ENCODE results near the gene RXRA. TPM values are rescaled to one million over a fixed set of nuclear protein-coding genes. Genes with fewer than 3 reads are reported as not detected.

RXRA gene
- total and polyA plus RNA-seq, 2 experiments from 2014 or later = 32.9 to 46.1 TPM

DNA sequence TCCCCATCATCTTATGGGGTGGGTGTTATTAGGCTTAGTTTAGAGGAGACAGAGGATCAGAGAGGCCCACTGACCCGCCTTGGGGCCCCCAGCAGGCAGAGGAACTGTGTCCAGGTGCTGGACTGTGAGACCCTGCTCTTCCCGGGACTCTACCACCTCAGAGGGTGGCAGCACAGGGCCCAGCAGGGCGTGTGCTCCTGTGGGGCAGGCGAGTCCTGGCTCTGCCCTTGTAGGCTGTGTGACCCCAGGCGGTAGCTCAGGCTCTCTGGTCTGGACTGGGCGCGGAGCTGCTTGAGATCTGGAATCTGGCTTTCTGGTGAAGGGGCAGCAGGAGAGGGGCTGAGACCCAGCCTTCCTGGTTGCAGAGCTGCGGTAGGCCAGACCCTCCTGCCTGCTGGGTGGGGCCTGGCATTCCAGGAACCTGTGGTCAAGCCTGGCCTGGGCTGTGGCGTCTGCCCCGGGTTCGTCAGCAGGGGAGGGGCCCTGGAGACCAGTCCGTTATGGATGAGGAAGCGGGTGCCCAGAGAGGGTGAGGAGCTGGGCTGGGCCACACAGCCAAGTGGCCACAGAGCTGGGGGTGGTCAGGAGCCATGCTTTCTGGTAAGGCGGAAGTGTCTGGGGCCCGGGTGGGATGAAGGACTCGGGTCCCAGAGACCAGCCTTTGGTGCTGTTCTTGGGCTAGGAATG lies 46.5 kb downstream of the RXRA start:
- DNase-seq (ENCODE audit: low read depth in 1 of 2, low spot score in 1 of 2) = no peak
- Histone ChIP-seq H3K27ac (no peak overlapping the region), H3K9me3 (ENCODE audit: low read depth) (no peaks in the 10 kb centered on the region), H3K36me3 (no peaks in the 10 kb centered on the region), H3K27me3 (no peaks in the 10 kb centered on the region), H3K4me3 (no peak overlapping the region), H3K4me1 (ENCODE audit: low read depth) (peaks cover 18% of the 10 kb centered on the region)
- TF ChIP-seq, protein P1, sequence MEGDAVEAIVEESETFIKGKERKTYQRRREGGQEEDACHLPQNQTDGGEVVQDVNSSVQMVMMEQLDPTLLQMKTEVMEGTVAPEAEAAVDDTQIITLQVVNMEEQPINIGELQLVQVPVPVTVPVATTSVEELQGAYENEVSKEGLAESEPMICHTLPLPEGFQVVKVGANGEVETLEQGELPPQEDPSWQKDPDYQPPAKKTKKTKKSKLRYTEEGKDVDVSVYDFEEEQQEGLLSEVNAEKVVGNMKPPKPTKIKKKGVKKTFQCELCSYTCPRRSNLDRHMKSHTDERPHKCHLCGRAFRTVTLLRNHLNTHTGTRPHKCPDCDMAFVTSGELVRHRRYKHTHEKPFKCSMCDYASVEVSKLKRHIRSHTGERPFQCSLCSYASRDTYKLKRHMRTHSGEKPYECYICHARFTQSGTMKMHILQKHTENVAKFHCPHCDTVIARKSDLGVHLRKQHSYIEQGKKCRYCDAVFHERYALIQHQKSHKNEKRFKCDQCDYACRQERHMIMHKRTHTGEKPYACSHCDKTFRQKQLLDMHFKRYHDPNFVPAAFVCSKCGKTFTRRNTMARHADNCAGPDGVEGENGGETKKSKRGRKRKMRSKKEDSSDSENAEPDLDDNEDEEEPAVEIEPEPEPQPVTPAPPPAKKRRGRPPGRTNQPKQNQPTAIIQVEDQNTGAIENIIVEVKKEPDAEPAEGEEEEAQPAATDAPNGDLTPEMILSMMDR (IDR thresholded peaks at IDR 0.05; ENCODE audit: low read depth, low read length) = no peak

DNA sequence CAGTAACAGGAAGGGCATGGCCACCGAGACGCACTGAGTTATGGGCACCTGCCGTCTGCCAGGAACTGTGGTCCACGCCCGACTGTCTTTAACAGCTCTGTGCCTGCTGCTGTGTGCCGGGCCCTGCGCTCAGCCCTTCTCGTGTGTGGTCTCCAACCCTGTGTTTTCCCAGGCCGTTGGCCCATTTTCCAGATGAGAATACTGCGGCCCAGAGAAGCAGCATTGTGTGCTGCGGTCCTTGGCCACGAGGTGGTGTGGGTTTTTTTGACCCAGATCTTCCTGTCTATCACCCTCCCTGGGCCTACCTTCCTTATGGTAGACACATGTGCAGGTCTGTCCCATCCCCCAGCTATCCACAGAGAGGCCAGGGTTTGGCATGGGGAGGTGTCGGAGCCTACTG lies 47.0 kb downstream of the RXRA start:
- Histone ChIP-seq H3K9me3 (ENCODE audit: low read depth) (no peaks in the 10 kb centered on the region), H3K4me3 (no peak overlapping the region), H3K36me3 (no peaks in the 10 kb centered on the region), H3K27ac (no peak overlapping the region), H3K4me1 (ENCODE audit: low read depth) (peaks cover 13% of the 10 kb centered on the region), H3K27me3 (no peaks in the 10 kb centered on the region)
- TF ChIP-seq, protein P1 (IDR thresholded peaks at IDR 0.05; ENCODE audit: low read depth, low read length) = no peak
- DNase-seq (ENCODE audit: low read depth in 1 of 2, low spot score in 1 of 2) = no peak

DNA sequence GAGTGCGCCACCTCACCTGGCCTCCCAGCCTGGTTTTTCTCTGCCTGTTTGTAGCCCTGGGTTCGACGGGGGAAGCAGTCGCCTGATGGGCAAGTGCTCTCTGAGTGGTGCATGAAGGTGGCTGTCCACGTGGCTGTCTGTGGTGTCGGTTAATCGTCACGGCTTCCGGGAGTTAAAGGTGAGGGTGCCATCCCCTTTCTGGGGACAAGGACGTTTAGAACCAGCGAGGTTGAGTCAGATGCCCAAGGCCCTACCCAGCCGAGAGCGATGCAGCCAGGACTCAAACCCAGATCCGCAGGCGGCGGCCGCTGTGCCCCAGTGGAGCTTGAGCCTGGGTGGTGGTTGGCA lies 47.7 kb downstream of the RXRA start:
- no peak for DNase-seq (ENCODE audit: low read depth in 1 of 2, low spot score in 1 of 2)
- peaks cover 13% of the 10 kb centered on the region for H3K4me1 ChIP-seq (ENCODE audit: low read depth)

DNA sequence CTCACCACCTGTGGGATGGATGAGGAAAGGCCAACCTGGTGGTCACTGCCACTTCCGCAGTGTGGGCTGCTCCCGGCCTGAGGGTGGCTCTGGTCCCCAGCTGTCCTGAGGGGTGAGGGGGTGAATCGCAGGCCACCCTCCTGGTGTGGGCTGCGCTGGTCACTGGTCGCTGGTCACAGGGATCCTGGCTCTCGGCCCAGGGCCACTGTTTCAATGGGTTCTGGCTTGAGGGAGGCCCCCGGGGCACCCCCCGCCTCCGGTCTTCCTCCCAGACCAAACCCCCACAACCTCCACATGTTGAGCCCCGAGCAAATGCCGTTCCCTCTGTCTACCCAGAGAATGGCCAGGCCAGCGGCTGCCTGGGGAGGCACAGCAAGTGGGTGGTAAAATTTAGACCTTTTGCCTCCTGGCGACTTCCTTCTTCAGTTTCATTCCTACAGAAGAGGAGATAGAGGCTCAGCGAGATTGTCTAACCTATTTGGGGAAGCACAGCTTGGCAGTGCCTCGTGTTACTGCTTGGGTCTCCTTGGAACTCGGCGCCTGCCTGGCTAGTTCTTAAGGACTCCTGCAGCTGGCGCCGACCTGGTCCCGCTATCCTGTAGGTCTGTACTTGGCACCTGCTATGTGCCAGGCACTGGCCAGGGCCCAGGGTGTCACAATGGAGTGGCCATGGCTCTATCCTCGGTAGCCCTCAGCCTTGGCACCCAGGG lies 48.2 kb downstream of the RXRA start:
- peak overlapping the region; percentile 79 for H3K27ac ChIP-seq
- no peaks in the 10 kb centered on the region for H3K27me3 ChIP-seq
- H3K9me3 ChIP-seq (ENCODE audit: low read depth) = no peaks in the 10 kb centered on the region
- H3K4me1 ChIP-seq (ENCODE audit: low read depth) = peaks cover 13% of the 10 kb centered on the region
- TF ChIP-seq, protein P1 (IDR thresholded peaks at IDR 0.05; ENCODE audit: low read depth, low read length) = no peak
- no peak overlapping the region for H3K4me3 ChIP-seq
- no peaks in the 10 kb centered on the region for H3K36me3 ChIP-seq
- DNase-seq (ENCODE audit: low read depth in 1 of 2, low spot score in 1 of 2) = no peak

More for the DNA sequence above, 47.7 kb downstream of the RXRA start:
- no peaks in the 10 kb centered on the region for H3K9me3 ChIP-seq (ENCODE audit: low read depth)
- TF ChIP-seq, protein P1 (IDR thresholded peaks at IDR 0.05; ENCODE audit: low read depth, low read length) = no peak
- H3K36me3 ChIP-seq = no peaks in the 10 kb centered on the region
- peak overlapping the region; percentile 79 for H3K27ac ChIP-seq
- H3K27me3 ChIP-seq = no peaks in the 10 kb centered on the region
- no peak overlapping the region for H3K4me3 ChIP-seq

DNA sequence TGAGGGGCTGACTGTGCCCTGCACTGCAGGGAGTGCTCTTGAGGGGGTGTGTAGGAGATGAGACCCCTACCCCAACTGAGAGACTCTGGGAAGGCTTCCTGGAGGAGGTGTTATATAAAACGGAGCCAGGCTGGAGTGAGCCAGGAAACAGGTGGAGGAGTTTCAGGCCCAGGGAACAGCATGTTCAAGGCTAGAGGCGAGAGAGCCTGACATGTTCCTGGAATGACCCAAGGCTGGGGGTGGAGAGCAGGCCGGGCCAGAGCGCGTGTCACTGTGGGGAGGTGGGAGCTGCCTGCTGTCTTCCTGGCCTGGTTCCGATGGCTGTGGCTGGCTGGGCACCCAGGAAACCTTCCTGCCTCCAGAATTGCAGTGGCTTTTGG lies 48.7 kb downstream of the RXRA start:
- DNase-seq (ENCODE audit: low read depth in 1 of 2, low spot score in 1 of 2) = peak in 1 of 2 donors; percentile 58
- no peak overlapping the region for H3K4me3 ChIP-seq
- TF ChIP-seq, protein P1 (IDR thresholded peaks at IDR 0.05; ENCODE audit: low read depth, low read length) = no peak
- peak overlapping the region; percentile 79 for H3K27ac ChIP-seq
- no peaks in the 10 kb centered on the region for H3K36me3 ChIP-seq
- no peaks in the 10 kb centered on the region for H3K9me3 ChIP-seq (ENCODE audit: low read depth)
- no peaks in the 10 kb centered on the region for H3K27me3 ChIP-seq
- H3K4me1 ChIP-seq (ENCODE audit: low read depth) = peaks cover 13% of the 10 kb centered on the region

All from cardiac muscle cell (in vitro differentiated cells and primary cell).